ENCODE results near the gene ZNF211.

Gene ZNF211

DNA sequence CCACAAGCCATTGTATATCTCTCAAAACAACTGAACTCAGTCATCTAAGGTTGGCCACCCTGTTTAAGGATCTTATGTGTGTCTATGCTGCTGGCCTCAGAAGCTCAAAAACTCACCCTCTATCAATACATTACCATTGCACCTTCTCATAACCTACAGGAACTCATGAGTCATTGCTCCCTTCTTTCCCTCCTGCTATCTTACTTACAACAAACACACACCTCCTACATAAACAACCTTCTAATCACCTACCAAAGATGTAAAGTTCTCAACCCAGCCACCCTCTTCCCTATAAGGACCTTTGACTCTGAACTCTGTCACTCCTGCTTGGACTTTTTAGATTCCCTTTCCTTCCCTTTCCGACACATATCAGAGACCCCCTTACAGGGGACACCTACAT lies 22.5 kb downstream of the ZNF211 start:
- Histone ChIP-seq H3K9me3 (ENCODE audit: control insufficient read depth, insufficient read depth, low read length) (peaks cover 2% of the 10 kb centered on the region; the same call in 1 of the 2 replicates), H3K27me3 (ENCODE audit: control insufficient read depth, insufficient read depth, low read length) (no peaks in the 10 kb centered on the region), H3K27ac (ENCODE audit: low read length) (no peak overlapping the region), H3K36me3 (ENCODE audit: control insufficient read depth, insufficient read depth, low read length) (no peaks in the 10 kb centered on the region), H3K4me1 (ENCODE audit: control insufficient read depth, insufficient read depth, low read length) (no peaks in the 10 kb centered on the region), H3K4me3 (ENCODE audit: low read length) (no peak overlapping the region)
- no peak for DNase-seq (ENCODE audit: low read depth, low spot score)
- WGBS (ENCODE audit: insufficient coverage, insufficient read length) = no CpG with 5 or more reads among the region's 1 CpG

DNA sequence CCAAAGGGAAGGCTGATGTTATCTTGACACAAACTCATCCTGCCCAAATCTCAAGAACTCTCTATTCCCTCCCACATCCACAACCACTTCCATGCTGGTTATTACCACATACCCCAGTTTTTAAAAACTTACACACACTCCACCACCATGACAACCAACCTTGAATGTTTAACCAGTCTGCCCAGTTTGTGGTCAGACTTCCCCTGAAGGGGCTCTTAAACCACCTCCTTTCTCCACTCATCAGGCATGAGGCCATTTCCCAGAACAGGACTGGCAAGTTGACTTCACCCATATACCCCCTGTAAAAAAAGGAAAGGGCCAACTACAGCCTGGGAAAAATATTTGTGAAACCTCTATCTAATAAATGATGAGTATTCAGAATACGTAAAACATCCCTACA lies 23.4 kb downstream of the ZNF211 start:
- WGBS (ENCODE audit: insufficient coverage, insufficient read length) = no CpG with 5 or more reads among the region's 1 CpG
- Histone ChIP-seq H3K9me3 (ENCODE audit: control insufficient read depth, insufficient read depth, low read length) (peaks cover 2% of the 10 kb centered on the region; the same call in 1 of the 2 replicates), H3K36me3 (ENCODE audit: control insufficient read depth, insufficient read depth, low read length) (no peaks in the 10 kb centered on the region)

GRCh38 chr19:57664269-57665127 lies 31.5 kb downstream of the ZNF211 start:
- Histone ChIP-seq H3K4me1 (ENCODE audit: control insufficient read depth, insufficient read depth, low read length) (peaks cover 1% of the 10 kb centered on the region; the same call in 1 of the 2 replicates), H3K4me3 (ENCODE audit: low read length) (peak overlapping the region; percentile 51; the same call in 1 of the 2 replicates), H3K27me3 (ENCODE audit: control insufficient read depth, insufficient read depth, low read length) (no peaks in the 10 kb centered on the region), H3K36me3 (ENCODE audit: control insufficient read depth, insufficient read depth, low read length) (no peaks in the 10 kb centered on the region), H3K27ac (ENCODE audit: low read length) (no peak overlapping the region), H3K9me3 (ENCODE audit: control insufficient read depth, insufficient read depth, low read length) (no peaks in the 10 kb centered on the region; the same call in 1 of the 2 replicates)
- WGBS (ENCODE audit: insufficient coverage, insufficient read length) = no CpG with 5 or more reads among the region's 64 CpGs
- no peak for DNase-seq (ENCODE audit: low read depth, low spot score)

More for the DNA sequence above, 23.4 kb downstream of the ZNF211 start:
- no peak overlapping the region for H3K27ac ChIP-seq (ENCODE audit: low read length)
- H3K4me3 ChIP-seq (ENCODE audit: low read length) = no peak overlapping the region
- DNase-seq (ENCODE audit: low read depth, low spot score) = no peak
- no peaks in the 10 kb centered on the region for H3K4me1 ChIP-seq (ENCODE audit: control insufficient read depth, insufficient read depth, low read length)
- no peaks in the 10 kb centered on the region for H3K27me3 ChIP-seq (ENCODE audit: control insufficient read depth, insufficient read depth, low read length)

- H3K4me1 ChIP-seq (ENCODE audit: control insufficient read depth, insufficient read depth, low read length) = peaks cover 1% of the 10 kb centered on the region; the same call in 1 of the 2 replicates
- no peaks in the 10 kb centered on the region for H3K27me3 ChIP-seq (ENCODE audit: control insufficient read depth, insufficient read depth, low read length)
- DNase-seq (ENCODE audit: low read depth, low spot score) = no peak
- no peak overlapping the region for H3K27ac ChIP-seq (ENCODE audit: low read length)
- no peaks in the 10 kb centered on the region; the same call in 1 of the 2 replicates for H3K9me3 ChIP-seq (ENCODE audit: control insufficient read depth, insufficient read depth, low read length)
- no peak overlapping the region for H3K4me3 ChIP-seq (ENCODE audit: low read length)
- H3K36me3 ChIP-seq (ENCODE audit: control insufficient read depth, insufficient read depth, low read length) = no peaks in the 10 kb centered on the region
- WGBS (ENCODE audit: insufficient coverage, insufficient read length) = no CpG with 5 or more reads among the region's 9 CpGs
Observed at GRCh38 chr19:57665261-57665806, 32.4 kb downstream of the ZNF211 start.

DNA sequence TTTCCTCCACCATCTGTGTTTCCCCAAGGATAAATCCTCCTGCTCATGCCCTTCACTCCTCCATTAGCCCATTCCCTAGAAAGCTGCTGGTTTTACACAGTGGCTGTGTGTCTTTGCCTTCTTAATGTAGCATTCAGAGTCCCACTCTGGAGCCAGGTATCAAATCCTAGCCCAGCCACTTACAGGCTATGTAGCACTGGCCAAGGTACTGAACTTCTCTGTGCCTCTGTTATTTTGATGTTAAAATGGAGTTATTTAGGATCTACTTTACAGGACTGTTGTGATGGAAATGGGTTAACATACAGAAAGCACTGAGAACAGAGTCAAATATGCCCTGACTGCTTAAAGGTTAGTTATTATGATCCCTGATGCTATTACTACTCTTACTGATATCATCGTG lies 34.3 kb downstream of the ZNF211 start:
- no CpG with 5 or more reads among the region's 1 CpG for WGBS (ENCODE audit: insufficient coverage, insufficient read length)
- no peak for DNase-seq (ENCODE audit: low read depth, low spot score)
- no peak overlapping the region for H3K4me3 ChIP-seq (ENCODE audit: low read length)

DNA sequence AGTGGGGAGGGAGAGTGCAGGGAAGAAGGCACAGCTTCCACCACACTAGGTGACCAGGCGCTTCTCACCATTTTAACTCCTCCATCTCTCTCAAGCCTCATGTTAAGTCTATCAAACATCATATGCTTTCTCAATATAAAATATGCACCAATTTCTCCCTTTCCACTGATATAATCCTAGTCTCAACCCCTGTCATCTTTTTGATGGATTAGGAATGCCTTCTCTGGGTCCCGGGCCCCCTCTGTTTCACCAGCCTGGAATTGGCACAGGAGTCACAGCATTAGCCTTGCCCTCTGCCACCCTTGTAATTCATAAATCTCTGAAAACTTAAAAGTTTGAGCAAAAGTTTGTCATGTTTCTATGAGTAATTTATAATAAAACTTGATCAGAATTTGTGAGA lies 35.7 kb downstream of the ZNF211 start, which contains the start of gene ZSCAN4:
ZSCAN4 (plus strand) TSS at position 301 of the 400 bp plus-strand sequence. CDS start 7,211 bp downstream, outside the sequence.
- H3K4me1 ChIP-seq (ENCODE audit: control insufficient read depth, insufficient read depth, low read length) = peaks cover 1% of the 10 kb centered on the region; the same call in 1 of the 2 replicates
- H3K27ac ChIP-seq (ENCODE audit: low read length) = no peak within 1 kb of the TSS
- WGBS (ENCODE audit: insufficient coverage, insufficient read length) = no CpG with 5 or more reads among the region's 2 CpGs
- no peaks in the 10 kb centered on the region for H3K36me3 ChIP-seq (ENCODE audit: control insufficient read depth, insufficient read depth, low read length)
- DNase-seq (ENCODE audit: low read depth, low spot score) = no peak
- no peaks in the 10 kb centered on the region; the same call in 1 of the 2 replicates for H3K9me3 ChIP-seq (ENCODE audit: control insufficient read depth, insufficient read depth, low read length)
- H3K4me3 ChIP-seq (ENCODE audit: low read length) = no peak within 1 kb of the TSS
- no peaks in the 10 kb centered on the region for H3K27me3 ChIP-seq (ENCODE audit: control insufficient read depth, insufficient read depth, low read length)

More for the DNA sequence above, 34.3 kb downstream of the ZNF211 start:
- Histone ChIP-seq H3K4me1 (ENCODE audit: control insufficient read depth, insufficient read depth, low read length) (peaks cover 1% of the 10 kb centered on the region; the same call in 1 of the 2 replicates), H3K36me3 (ENCODE audit: control insufficient read depth, insufficient read depth, low read length) (no peaks in the 10 kb centered on the region), H3K27ac (ENCODE audit: low read length) (no peak overlapping the region), H3K9me3 (ENCODE audit: control insufficient read depth, insufficient read depth, low read length) (no peaks in the 10 kb centered on the region; the same call in 1 of the 2 replicates), H3K27me3 (ENCODE audit: control insufficient read depth, insufficient read depth, low read length) (no peaks in the 10 kb centered on the region)

GRCh38 chr19:57671124-57671895 lies 38.3 kb downstream of the ZNF211 start:
- H3K36me3 ChIP-seq (ENCODE audit: control insufficient read depth, insufficient read depth, low read length) = no peaks in the 10 kb centered on the region
- H3K9me3 ChIP-seq (ENCODE audit: control insufficient read depth, insufficient read depth, low read length) = no peaks in the 10 kb centered on the region; the same call in 1 of the 2 replicates
- no peak overlapping the region for H3K27ac ChIP-seq (ENCODE audit: low read length)
- DNase-seq (ENCODE audit: low read depth, low spot score) = no peak
- WGBS (ENCODE audit: insufficient coverage, insufficient read length) = no CpG with 5 or more reads among the region's 7 CpGs
- no peak overlapping the region for H3K4me3 ChIP-seq (ENCODE audit: low read length)
- no peaks in the 10 kb centered on the region for H3K27me3 ChIP-seq (ENCODE audit: control insufficient read depth, insufficient read depth, low read length)
- H3K4me1 ChIP-seq (ENCODE audit: control insufficient read depth, insufficient read depth, low read length) = peaks cover 1% of the 10 kb centered on the region; the same call in 1 of the 2 replicates

- no peaks in the 10 kb centered on the region for H3K27me3 ChIP-seq (ENCODE audit: control insufficient read depth, insufficient read depth, low read length)
- H3K9me3 ChIP-seq (ENCODE audit: control insufficient read depth, insufficient read depth, low read length) = no peaks in the 10 kb centered on the region; the same call in 1 of the 2 replicates
- no peaks in the 10 kb centered on the region for H3K36me3 ChIP-seq (ENCODE audit: control insufficient read depth, insufficient read depth, low read length)
- DNase-seq (ENCODE audit: low read depth, low spot score) = no peak
- no CpG with 5 or more reads among the region's 4 CpGs for WGBS (ENCODE audit: insufficient coverage, insufficient read length)
- no peaks in the 10 kb centered on the region; the same call in 1 of the 2 replicates for H3K4me1 ChIP-seq (ENCODE audit: control insufficient read depth, insufficient read depth, low read length)
- no peak overlapping the region for H3K27ac ChIP-seq (ENCODE audit: low read length)
- no peak overlapping the region for H3K4me3 ChIP-seq (ENCODE audit: low read length)
Observed at GRCh38 chr19:57672466-57672865, 39.5 kb downstream of the ZNF211 start.

DNA sequence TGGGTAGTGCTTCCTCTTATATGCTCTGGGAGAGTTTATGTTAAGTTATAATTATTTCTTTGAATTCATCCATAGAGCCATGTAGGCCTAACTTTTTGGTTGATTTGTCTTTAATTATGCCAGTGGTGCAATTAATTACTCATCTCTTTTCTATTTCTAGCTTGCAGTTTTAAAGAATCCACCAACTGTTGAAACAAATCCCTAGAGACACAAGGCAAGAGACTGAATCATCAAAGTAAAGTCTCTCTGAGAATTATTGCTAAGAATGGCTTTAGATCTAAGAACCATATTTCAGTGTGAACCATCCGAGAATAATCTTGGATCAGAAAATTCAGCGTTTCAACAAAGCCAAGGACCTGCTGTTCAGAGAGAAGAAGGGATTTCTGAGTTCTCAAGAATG lies 42.9 kb downstream of the ZNF211 start:
- Histone ChIP-seq H3K4me1 (ENCODE audit: control insufficient read depth, insufficient read depth, low read length) (no peaks in the 10 kb centered on the region), H3K27me3 (ENCODE audit: control insufficient read depth, insufficient read depth, low read length) (no peaks in the 10 kb centered on the region), H3K27ac (ENCODE audit: low read length) (no peak overlapping the region), H3K9me3 (ENCODE audit: control insufficient read depth, insufficient read depth, low read length) (no peaks in the 10 kb centered on the region), H3K4me3 (ENCODE audit: low read length) (no peak overlapping the region), H3K36me3 (ENCODE audit: control insufficient read depth, insufficient read depth, low read length) (no peaks in the 10 kb centered on the region)
- no CpG with 5 or more reads among the region's 2 CpGs for WGBS (ENCODE audit: insufficient coverage, insufficient read length)
- DNase-seq (ENCODE audit: low read depth, low spot score) = no peak

DNA sequence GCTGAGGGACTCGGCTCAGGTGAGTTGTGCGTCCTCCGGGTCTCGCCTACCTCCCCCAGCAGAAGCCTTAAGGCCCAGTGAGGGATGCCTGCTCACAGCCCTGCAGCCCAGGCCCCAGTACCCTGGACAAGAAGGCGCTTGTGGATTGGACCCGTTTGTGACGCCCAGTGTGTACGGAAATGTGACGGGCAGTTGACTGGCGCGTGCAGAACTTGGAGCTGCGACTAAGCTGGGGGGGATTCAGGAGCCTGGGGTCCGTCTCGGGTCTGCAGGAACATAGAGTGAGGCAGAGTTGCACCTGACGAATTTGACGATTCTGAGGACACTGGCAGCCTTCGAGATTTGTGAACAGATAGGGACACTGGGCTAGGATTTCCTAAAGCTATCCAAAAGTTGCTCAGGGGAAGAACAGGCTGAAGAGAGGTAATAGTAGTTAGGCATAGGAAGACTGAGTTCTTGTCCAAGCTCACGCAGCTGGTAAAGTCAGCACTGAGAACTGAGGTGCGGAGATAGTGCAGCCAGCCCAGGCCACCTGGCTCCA lies 49.3 kb downstream of the ZNF211 start:
- no CpG with 5 or more reads among the region's 19 CpGs for WGBS (ENCODE audit: insufficient coverage, insufficient read length)
- Histone ChIP-seq H3K36me3 (ENCODE audit: control insufficient read depth, insufficient read depth, low read length) (peaks cover 34% of the 10 kb centered on the region), H3K9me3 (ENCODE audit: control insufficient read depth, insufficient read depth, low read length) (peaks cover 5% of the 10 kb centered on the region; the same call in 1 of the 2 replicates), H3K4me3 (ENCODE audit: low read length) (peak overlapping the region; percentile 93), H3K4me1 (ENCODE audit: control insufficient read depth, insufficient read depth, low read length) (no peaks in the 10 kb centered on the region), H3K27ac (ENCODE audit: low read length) (no peak overlapping the region), H3K27me3 (ENCODE audit: control insufficient read depth, insufficient read depth, low read length) (no peaks in the 10 kb centered on the region)
- DNase-seq (ENCODE audit: low read depth, low spot score) = no peak
